OCI-LY1 (cell line): ENCODE data around the gene EYS.

Source experiments
- H2AFZ ChIP-seq: fragments of 200-600 bp; sonication (generic), shearing (Covaris generic); 2 replicates; pipeline ENCODE4 v1.6.0; 2014; ENCODE audit warnings: antibody characterized with exemption, mild to moderate bottlenecking, low read length
- H3F3A ChIP-seq: fragments of 200-600 bp; sonication (generic), shearing (Covaris generic); 2 replicates; pipeline ENCODE4 v1.6.0; 2014; ENCODE audit warnings: mild to moderate bottlenecking, antibody characterized with exemption, low read length, moderate library complexity; ENCODE audit not compliant: insufficient read depth
- H3K27ac ChIP-seq: fragments of 200-600 bp; sonication (generic); 2 replicates; pipeline ENCODE4 v1.5.1; 2014; ENCODE audit warnings: low read length, mixed run types, mild to moderate bottlenecking, low read depth; ENCODE audit not compliant: poor library complexity, severe bottlenecking
- H3K27me3 ChIP-seq: fragments of 200-600 bp; sonication (generic); 2 replicates; pipeline ENCODE4 v1.6.0; 2014; ENCODE audit warnings: antibody characterized with exemption, mild to moderate bottlenecking, low read length, moderate library complexity; ENCODE audit not compliant: insufficient read depth
- H3K36me3 ChIP-seq: fragments of 200-600 bp; sonication (generic); 2 replicates; pipeline ENCODE4 v1.6.1; 2014; ENCODE audit warnings: mild to moderate bottlenecking, antibody characterized with exemption, low read length, moderate library complexity, mixed read lengths; ENCODE audit not compliant: insufficient read depth
- H3K4me1 ChIP-seq: fragments of 200-600 bp; sonication (generic); 2 replicates; pipeline ENCODE4 v1.5.1; 2014; ENCODE audit warnings: mild to moderate bottlenecking, low read length, moderate library complexity; ENCODE audit not compliant: insufficient read depth, severe bottlenecking
- H3K4me2 ChIP-seq: fragments of 200-600 bp; sonication (generic), shearing (Covaris generic); 2 replicates; pipeline ENCODE4 v1.6.1; 2014; ENCODE audit warnings: low read length
- H3K4me3 ChIP-seq: fragments of 200-600 bp; sonication (generic); 2 replicates; pipeline ENCODE4 v1.5.1; 2014; ENCODE audit warnings: low read length, low read depth, mild to moderate bottlenecking, mixed read lengths; ENCODE audit not compliant: poor library complexity, severe bottlenecking
- H3K79me2 ChIP-seq: fragments of 200-600 bp; shearing (Covaris generic); 2 replicates; pipeline ENCODE4 v1.6.1; 2016; ENCODE audit warnings: mixed run types, low read length, mixed read lengths; ENCODE audit not compliant: insufficient read depth
- H3K9ac ChIP-seq: fragments of 200-600 bp; sonication (generic), shearing (Covaris generic); 2 replicates; pipeline ENCODE4 v1.6.1; 2014; ENCODE audit warnings: mild to moderate bottlenecking, low read length, mixed read lengths
- H3K9me2 ChIP-seq: fragments of 200-600 bp; sonication (generic), shearing (Covaris generic); 2 replicates; pipeline ENCODE4 v1.6.1; 2014; ENCODE audit warnings: low read depth, mild to moderate bottlenecking, low read length, mixed read lengths
- H3K9me3 ChIP-seq: fragments of 200-600 bp; shearing (Covaris generic); 2 replicates; pipeline ENCODE4 v1.6.1; 2014; ENCODE audit warnings: low read length, mixed read lengths
- H4K20me1 ChIP-seq: fragments of 200-600 bp; sonication (generic), shearing (Covaris generic); 2 replicates; pipeline ENCODE4 v1.6.0; 2016; ENCODE audit warnings: mild to moderate bottlenecking, low read length; ENCODE audit not compliant: insufficient read depth
- EZH2 ChIP-seq: fragments of 200-600 bp; sonication (generic), shearing (Covaris generic); IDR thresholded peaks from 2 replicates; pipeline ENCODE4 v1.8.0; 2017; ENCODE audit warnings: borderline replicate concordance, mixed run types, mild to moderate bottlenecking, antibody characterized with exemption, low read length, moderate library complexity, mixed read lengths
- TF ChIP-seq, protein P1 (sequence below): fragments of 200-600 bp; sonication (generic), shearing (Covaris generic); IDR thresholded peaks from 2 replicates; pipeline ENCODE4 v1.5.1; 2017; ENCODE audit warnings: mild to moderate bottlenecking, antibody characterized with exemption, low read length, moderate library complexity, mixed read lengths

The EYS gene

GRCh38 chr6:64175296-64175695 is 1531.7 kb downstream of the EYS start:
- Histone ChIP-seq H3K9ac (no peak overlapping the region), H3K9me2 (no peaks in the 10 kb centered on the region), H3K27me3 (no peaks in the 10 kb centered on the region), H3K36me3 (no peaks in the 10 kb centered on the region), H4K20me1 (no peaks in the 10 kb centered on the region), H3K4me2 (no peak overlapping the region), H3K27ac (no peak overlapping the region), H3K4me1 (no peaks in the 10 kb centered on the region), H3K4me3 (no peak overlapping the region), H3K79me2 (no peaks in the 10 kb centered on the region), H2AFZ (no peak overlapping the region), H3F3A (no peaks in the 10 kb centered on the region), H3K9me3 (no peaks in the 10 kb centered on the region)
- no peak for TF ChIP-seq EZH2
- TF ChIP-seq, protein P1, sequence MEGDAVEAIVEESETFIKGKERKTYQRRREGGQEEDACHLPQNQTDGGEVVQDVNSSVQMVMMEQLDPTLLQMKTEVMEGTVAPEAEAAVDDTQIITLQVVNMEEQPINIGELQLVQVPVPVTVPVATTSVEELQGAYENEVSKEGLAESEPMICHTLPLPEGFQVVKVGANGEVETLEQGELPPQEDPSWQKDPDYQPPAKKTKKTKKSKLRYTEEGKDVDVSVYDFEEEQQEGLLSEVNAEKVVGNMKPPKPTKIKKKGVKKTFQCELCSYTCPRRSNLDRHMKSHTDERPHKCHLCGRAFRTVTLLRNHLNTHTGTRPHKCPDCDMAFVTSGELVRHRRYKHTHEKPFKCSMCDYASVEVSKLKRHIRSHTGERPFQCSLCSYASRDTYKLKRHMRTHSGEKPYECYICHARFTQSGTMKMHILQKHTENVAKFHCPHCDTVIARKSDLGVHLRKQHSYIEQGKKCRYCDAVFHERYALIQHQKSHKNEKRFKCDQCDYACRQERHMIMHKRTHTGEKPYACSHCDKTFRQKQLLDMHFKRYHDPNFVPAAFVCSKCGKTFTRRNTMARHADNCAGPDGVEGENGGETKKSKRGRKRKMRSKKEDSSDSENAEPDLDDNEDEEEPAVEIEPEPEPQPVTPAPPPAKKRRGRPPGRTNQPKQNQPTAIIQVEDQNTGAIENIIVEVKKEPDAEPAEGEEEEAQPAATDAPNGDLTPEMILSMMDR: no peak

GRCh38 chr6:64170316-64170715 is 1536.7 kb downstream of the EYS start:
- Histone ChIP-seq H3F3A (no peaks in the 10 kb centered on the region), H2AFZ (no peak overlapping the region), H3K4me2 (no peak overlapping the region), H3K9ac (no peak overlapping the region), H4K20me1 (no peaks in the 10 kb centered on the region), H3K4me3 (no peak overlapping the region), H3K79me2 (no peaks in the 10 kb centered on the region), H3K4me1 (no peaks in the 10 kb centered on the region), H3K27ac (no peak overlapping the region), H3K9me3 (no peaks in the 10 kb centered on the region), H3K27me3 (no peaks in the 10 kb centered on the region), H3K36me3 (no peaks in the 10 kb centered on the region), H3K9me2 (no peaks in the 10 kb centered on the region)
- TF ChIP-seq EZH2: no peak
- TF ChIP-seq, protein P1: no peak

- H3K79me2 ChIP-seq: no peaks in the 10 kb centered on the region
- no peak overlapping the region for H3K4me2 ChIP-seq
- H3K9me3 ChIP-seq: no peaks in the 10 kb centered on the region
- TF ChIP-seq, protein P1: no peak
- no peak for TF ChIP-seq EZH2
- no peaks in the 10 kb centered on the region for H4K20me1 ChIP-seq
- no peak overlapping the region for H2AFZ ChIP-seq
- no peaks in the 10 kb centered on the region for H3K9me2 ChIP-seq
- H3K4me1 ChIP-seq: no peaks in the 10 kb centered on the region
- no peak overlapping the region for H3K4me3 ChIP-seq
- no peaks in the 10 kb centered on the region for H3K27me3 ChIP-seq
- H3K27ac ChIP-seq: no peak overlapping the region
- H3K9ac ChIP-seq: no peak overlapping the region
- H3F3A ChIP-seq: no peaks in the 10 kb centered on the region
- H3K36me3 ChIP-seq: no peaks in the 10 kb centered on the region
Measured at GRCh38 chr6:64160486-64160885, 1546.5 kb downstream of the EYS start.
